ENCODE data around the gene EEFSEC. TPM values are rescaled to one million over a fixed set of nuclear protein-coding genes. Genes with fewer than 3 reads are reported as not detected.
A peak's percentile ranks its signal among the peaks of the same experiment; 100 is the strongest.

The EEFSEC gene
- total RNA-seq, 1 experiment from 2014 or later = 9.5 TPM

GRCh38 chr3:128321418-128321817, 168.1 kb downstream of the EEFSEC start:
- H2BK120ac ChIP-seq (ENCODE audit: low read depth, low read length, poor library complexity, severe bottlenecking) = no peak overlapping the region
- no peak overlapping the region for H3K4me3 Mint-ChIP-seq
- no peak overlapping the region for H3K18ac ChIP-seq (ENCODE audit: insufficient read length, low read depth, low read length)
- no peak overlapping the region for H3K23ac ChIP-seq (ENCODE audit: insufficient read length, low read depth, low read length)
- no peaks in the 10 kb centered on the region for H3K9me3 Mint-ChIP-seq
- no peaks in the 10 kb centered on the region for H3K79me1 ChIP-seq (ENCODE audit: insufficient read depth, low read depth, low read length, poor library complexity, severe bottlenecking)
- no peaks in the 10 kb centered on the region for H3K23me2 ChIP-seq (ENCODE audit: insufficient read length, low read depth, low read length, poor library complexity, severe bottlenecking)
- no peak overlapping the region for H2BK15ac ChIP-seq (ENCODE audit: low read depth, low read length)
- H3K4me2 ChIP-seq (ENCODE audit: insufficient read depth, insufficient read length, low read length) = no peak overlapping the region
- H3K4ac ChIP-seq (ENCODE audit: low read depth, low read length) = no peak overlapping the region
- no peaks in the 10 kb centered on the region; the same call in 1 of the 2 replicates for H3K27me3 Mint-ChIP-seq (ENCODE audit: low read depth)
- no peak overlapping the region for H2AK5ac ChIP-seq (ENCODE audit: insufficient read length, low read length)
- no peak overlapping the region for H4K8ac ChIP-seq (replicated peaks; ENCODE audit: insufficient read length, low read depth, low read length)
- TF ChIP-seq CTCF (conservative IDR thresholded peaks at IDR 0.05) = no peak
- no peak overlapping the region for H2BK5ac ChIP-seq (ENCODE audit: insufficient read length, low read length)
- H4K91ac ChIP-seq (ENCODE audit: insufficient read length, low read depth, low read length) = no peak overlapping the region
- no peak overlapping the region for H2BK12ac ChIP-seq (ENCODE audit: insufficient read length, low read depth, low read length)
- H3K27me3 ChIP-seq (ENCODE audit: insufficient read depth, low read length) = no peaks in the 10 kb centered on the region
- H3K27ac ChIP-seq (ENCODE audit: insufficient read length, low read depth, low read length) = no peak overlapping the region
- no peak overlapping the region for H3T11ph ChIP-seq (ENCODE audit: low read length)
- DNase-seq = peak; percentile 22
- no peak overlapping the region for H4K5ac ChIP-seq (ENCODE audit: insufficient read length, low read depth, low read length)
- H3K9ac ChIP-seq (ENCODE audit: extremely low read depth, insufficient read length, low read length) = no peak overlapping the region
- H3K36me3 Mint-ChIP-seq (ENCODE audit: insufficient read depth in 1 of 3, low read depth in 3 of 3) = no peaks in the 10 kb centered on the region; a peak in 2 of 7 replicates
- H2BK20ac ChIP-seq (ENCODE audit: low read depth, low read length, poor library complexity, severe bottlenecking) = no peak overlapping the region
- no peak overlapping the region for H3K56ac ChIP-seq (ENCODE audit: insufficient read length, low read depth, low read length)
- H2AFZ ChIP-seq (ENCODE audit: low read length) = no peak overlapping the region
- peak overlapping the region in 1 of 3 experiments; percentile 78; a peak in 1 of 7 replicates for H3K27ac Mint-ChIP-seq
- peaks cover 2% of the 10 kb centered on the region for H4K20me1 ChIP-seq (ENCODE audit: control insufficient read depth, insufficient read depth, insufficient read length)
- H3K79me2 ChIP-seq (ENCODE audit: insufficient read depth, low read length) = no peaks in the 10 kb centered on the region
- peaks cover 2 to 9% of the 10 kb centered on the region in 2 experiments; a peak in 2 of 4 replicates for H3K4me1 Mint-ChIP-seq
- no peaks in the 10 kb centered on the region for H3K9me3 ChIP-seq (ENCODE audit: control insufficient read depth, low read depth, low read length)
- peak overlapping the region; percentile 23; the same call in 1 of the 2 replicates for H3K14ac ChIP-seq (ENCODE audit: insufficient read depth, low read length)
- no peaks in the 10 kb centered on the region for H3K4me1 ChIP-seq (ENCODE audit: insufficient read depth, low read length)
- no CpG with 5 or more reads among the region's 4 CpGs for WGBS (ENCODE audit: extremely low coverage, insufficient read length, low lambda C conversion rate)
